Spinal cord (tissue), 10 donors: ENCODE data around the gene LBH. TPM values are rescaled to one million over a fixed set of nuclear protein-coding genes. Genes with fewer than 3 reads are reported as not detected.

Experiments
- DNase-seq, 6 donors: peaks; one replicate each; pipeline versions ENCODE4 v3.0.0 to v3.0.0-alpha.2; 2013 to 2015; ENCODE audit warnings: low spot score in 6 of 6, low read depth in 4 of 6
- H3K27ac ChIP-seq: one replicate; pipeline ENCODE4 v1.5.1; 2013; ENCODE audit warnings: low read depth, low read length, control low read depth
- H3K27me3 ChIP-seq: one replicate; pipeline ENCODE4 v1.6.1; 2013; ENCODE audit warnings: low read length; ENCODE audit not compliant: control insufficient read depth, insufficient read depth
- H3K36me3 ChIP-seq: one replicate; pipeline ENCODE4 v1.6.1; 2013; ENCODE audit warnings: low read length; ENCODE audit not compliant: control insufficient read depth, insufficient read depth
- H3K4me1 ChIP-seq: one replicate; pipeline ENCODE4 v1.6.1; 2013; ENCODE audit warnings: low read length; ENCODE audit not compliant: control insufficient read depth, insufficient read depth
- H3K4me3 ChIP-seq: one replicate; pipeline ENCODE4 v1.5.1; 2013; ENCODE audit warnings: low read depth, low read length, control low read depth
- H3K9me3 ChIP-seq: one replicate; pipeline ENCODE4 v1.6.1; 2013; ENCODE audit warnings: low read length; ENCODE audit not compliant: control insufficient read depth, insufficient read depth
- WGBS: methylation state at CpG from one replicate; pipeline ENCODE4 v1.1.5; 2013; ENCODE audit warnings: missing lambda C conversion rate; ENCODE audit not compliant: insufficient coverage; 5-methylcytosine and 5-hydroxymethylcytosine counted together
- polyA plus RNA-seq, 2 donors: library from polyadenylated mRNA; unstranded; fragments of 120-200 nt; gene quantifications; one replicate each; pipeline ENCODE4 v1.2.1, GENCODE V29; 2013; ENCODE audit not compliant: insufficient read length in 2 of 2
- total RNA-seq, 2 donors: library from RNA; depleted of rRNA in 1 of 2; stranded (reverse); fragments of 120-200 nt in 1 of 2; fragments of >200 nt in 1 of 2; gene quantifications; one replicate each; pipeline versions ENCODE4 v1.2.3 to v1.2.4, GENCODE V29; 2013 to 2014
- donor health status: healthy.

LBH gene
- total and polyA plus RNA-seq, 4 donors: 34.3 to 54.4 (median 43.8) TPM

DNA sequence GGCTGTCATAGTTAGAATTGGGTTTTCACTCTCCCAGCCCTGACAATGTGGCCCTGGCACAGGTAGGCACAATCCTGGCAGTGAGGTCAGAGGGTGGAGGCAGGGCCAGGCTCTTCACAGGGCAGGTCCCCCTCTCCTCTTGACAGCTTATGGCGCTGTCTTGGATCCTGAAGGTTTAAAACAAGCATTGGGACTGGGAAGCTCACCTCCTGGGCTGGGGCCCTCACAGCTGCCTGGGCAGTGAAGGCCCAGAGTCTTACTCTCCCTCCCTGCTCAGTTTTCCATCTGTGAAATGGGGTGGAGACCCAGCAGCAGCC is 23.3 kb downstream of the LBH start:
- H3K27ac ChIP-seq: no peak overlapping the region
- peaks cover 26% of the 10 kb centered on the region for H3K4me1 ChIP-seq
- no peaks in the 10 kb centered on the region for H3K27me3 ChIP-seq
- no peak overlapping the region for H3K4me3 ChIP-seq
- no peak for DNase-seq
- no peaks in the 10 kb centered on the region for H3K9me3 ChIP-seq
- WGBS: 100% methylated on average over 1 of the region's 1 CpG
- peaks cover 26% of the 10 kb centered on the region for H3K36me3 ChIP-seq

DNA sequence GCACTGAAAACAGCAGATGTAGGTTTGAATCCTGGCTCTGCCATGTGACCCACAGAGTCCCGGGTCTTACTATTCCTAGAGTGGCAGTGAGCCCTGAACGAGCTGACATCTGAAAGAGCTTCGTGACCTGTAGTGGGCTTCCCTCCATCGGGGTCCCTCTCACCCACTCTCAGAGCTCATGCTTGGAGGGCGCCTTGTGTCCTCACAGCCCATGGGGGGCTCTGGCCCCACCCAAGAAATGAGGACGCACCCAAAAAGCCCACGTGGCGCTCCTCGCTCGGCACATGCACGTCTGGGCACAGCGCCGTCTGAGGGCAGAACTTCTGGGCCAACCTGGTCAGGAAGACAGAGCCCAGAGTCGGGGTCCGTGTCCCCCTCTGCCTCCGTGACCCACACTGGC is 23.7 kb downstream of the LBH start:
- Histone ChIP-seq H3K4me3 (no peak overlapping the region), H3K36me3 (peaks cover 26% of the 10 kb centered on the region), H3K27me3 (no peaks in the 10 kb centered on the region), H3K9me3 (no peaks in the 10 kb centered on the region), H3K4me1 (peaks cover 22% of the 10 kb centered on the region), H3K27ac (no peak overlapping the region)
- 93% methylated on average over 16 of the region's 16 CpGs for WGBS
- DNase-seq: no peak

DNA sequence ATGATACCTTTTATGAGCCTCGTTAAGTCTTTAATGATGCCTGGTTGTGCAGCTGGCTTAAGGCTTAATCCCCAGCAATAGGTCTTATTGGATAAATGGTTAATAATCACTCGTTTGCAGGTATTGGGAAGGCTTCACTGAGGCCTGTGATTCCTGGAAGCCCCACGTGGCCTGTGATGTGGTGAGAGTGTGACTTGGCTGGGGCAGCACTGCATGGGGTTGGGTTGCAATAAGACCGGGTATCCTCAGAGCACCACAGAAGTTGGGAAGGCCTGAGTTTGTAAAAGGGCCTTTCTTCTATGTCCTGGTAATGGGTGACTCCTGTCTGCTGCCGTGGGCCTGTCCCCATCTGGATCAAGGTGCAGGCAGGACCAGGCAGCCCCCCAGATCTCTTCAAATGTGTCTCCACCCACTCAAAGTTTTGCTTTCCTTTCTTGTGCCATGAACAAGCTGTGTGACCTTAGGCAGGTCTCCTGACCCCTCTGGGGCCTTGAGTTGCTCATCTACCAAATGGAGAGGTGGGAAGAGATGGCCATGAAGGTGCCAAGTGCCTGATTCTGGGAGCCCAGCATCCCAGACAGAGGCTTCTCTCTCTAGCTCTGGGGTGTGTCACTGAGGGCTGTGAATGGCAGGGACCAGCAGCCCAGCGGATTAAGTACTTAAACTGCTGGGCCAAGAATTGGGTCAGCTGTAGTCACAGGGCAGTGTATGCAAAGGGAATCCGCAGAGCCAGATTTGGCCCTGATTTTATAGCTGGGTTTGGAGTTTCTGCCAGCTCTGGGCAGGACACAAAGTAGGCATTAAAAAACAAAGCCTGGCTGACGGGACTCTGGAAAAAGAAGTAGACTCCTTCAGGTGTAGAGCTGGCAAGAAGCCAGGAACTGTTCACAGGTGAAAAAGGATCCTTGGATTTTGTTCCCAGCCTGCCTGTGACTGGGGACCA is 24.4 kb downstream of the LBH start:
- no peaks in the 10 kb centered on the region for H3K27me3 ChIP-seq
- H3K9me3 ChIP-seq: no peaks in the 10 kb centered on the region
- no peak for DNase-seq
- H3K27ac ChIP-seq: no peak overlapping the region
- WGBS: 75% methylated on average over 8 of the region's 8 CpGs
- peaks cover 26% of the 10 kb centered on the region for H3K36me3 ChIP-seq
- peaks cover 16% of the 10 kb centered on the region for H3K4me1 ChIP-seq
- no peak overlapping the region for H3K4me3 ChIP-seq

DNA sequence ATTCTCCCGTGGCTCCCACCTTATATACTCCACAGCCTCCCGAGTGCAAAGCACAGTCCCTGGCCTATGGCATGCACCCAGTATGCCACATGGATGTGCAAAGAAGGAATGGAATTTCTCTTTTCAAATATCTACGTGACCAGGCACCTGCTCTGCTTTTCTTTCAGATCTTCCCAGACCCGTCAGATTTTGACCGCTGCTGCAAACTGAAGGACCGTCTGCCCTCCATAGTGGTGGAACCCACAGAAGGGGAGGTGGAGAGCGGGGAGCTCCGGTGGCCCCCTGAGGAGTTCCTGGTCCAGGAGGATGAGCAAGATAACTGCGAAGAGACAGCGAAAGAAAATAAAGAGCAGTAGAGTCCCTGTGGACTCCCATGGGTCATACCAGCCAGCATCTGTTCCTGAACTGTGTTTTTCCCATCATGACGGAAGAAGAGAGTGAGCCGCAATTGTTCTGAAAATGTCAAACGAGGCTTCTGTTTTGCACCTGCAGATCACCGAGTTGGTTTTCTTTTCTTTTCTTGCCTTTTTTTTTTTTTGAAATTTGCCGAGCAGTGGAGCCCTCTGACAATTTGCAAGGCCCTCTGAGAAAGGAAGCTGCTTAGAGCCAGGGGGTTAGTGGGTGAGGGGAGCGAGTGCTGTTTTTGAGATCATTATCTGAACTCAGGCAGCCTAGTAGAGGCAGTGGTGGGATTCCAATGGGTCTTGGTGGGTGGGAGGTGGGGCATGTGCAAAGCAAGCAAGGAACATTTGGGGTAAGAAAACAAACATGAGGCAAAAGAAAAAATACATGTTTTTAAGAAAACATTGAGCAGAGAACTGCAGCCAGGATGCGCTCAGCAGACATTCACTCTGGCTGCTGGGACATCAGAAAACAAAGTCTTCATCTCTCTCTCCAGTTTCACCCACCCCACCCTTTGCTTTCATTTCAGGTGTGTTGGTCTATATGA is 26.2 kb downstream of the LBH start:
- Histone ChIP-seq H3K4me1 (peaks cover 16% of the 10 kb centered on the region), H3K4me3 (no peak overlapping the region), H3K36me3 (peaks cover 26% of the 10 kb centered on the region), H3K27me3 (no peaks in the 10 kb centered on the region), H3K27ac (no peak overlapping the region), H3K9me3 (peaks cover under 1% of the 10 kb centered on the region)
- WGBS: 71% methylated on average over 12 of the region's 17 CpGs
- no peak for DNase-seq

DNA sequence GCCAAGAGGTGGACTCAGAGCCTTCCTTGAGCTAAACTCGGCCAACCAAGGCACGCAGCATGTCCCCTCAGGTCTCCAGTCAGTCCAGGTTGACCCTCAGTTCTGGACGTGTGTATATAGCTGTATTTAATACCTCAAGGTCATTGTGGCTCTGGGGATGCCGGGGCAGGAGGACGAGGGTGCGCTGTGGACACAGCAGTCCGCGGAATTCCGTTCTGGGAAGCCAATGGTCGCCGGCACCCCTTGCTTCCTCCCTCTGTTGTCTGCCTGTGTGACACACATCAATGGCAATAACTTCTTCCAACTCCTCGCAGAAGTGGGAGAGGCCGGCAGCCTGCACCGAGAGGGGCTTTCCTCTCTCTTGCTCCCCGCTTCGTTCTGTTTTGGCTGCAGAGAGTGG is 27.7 kb downstream of the LBH start:
- no peak overlapping the region for H3K27ac ChIP-seq

DNA sequence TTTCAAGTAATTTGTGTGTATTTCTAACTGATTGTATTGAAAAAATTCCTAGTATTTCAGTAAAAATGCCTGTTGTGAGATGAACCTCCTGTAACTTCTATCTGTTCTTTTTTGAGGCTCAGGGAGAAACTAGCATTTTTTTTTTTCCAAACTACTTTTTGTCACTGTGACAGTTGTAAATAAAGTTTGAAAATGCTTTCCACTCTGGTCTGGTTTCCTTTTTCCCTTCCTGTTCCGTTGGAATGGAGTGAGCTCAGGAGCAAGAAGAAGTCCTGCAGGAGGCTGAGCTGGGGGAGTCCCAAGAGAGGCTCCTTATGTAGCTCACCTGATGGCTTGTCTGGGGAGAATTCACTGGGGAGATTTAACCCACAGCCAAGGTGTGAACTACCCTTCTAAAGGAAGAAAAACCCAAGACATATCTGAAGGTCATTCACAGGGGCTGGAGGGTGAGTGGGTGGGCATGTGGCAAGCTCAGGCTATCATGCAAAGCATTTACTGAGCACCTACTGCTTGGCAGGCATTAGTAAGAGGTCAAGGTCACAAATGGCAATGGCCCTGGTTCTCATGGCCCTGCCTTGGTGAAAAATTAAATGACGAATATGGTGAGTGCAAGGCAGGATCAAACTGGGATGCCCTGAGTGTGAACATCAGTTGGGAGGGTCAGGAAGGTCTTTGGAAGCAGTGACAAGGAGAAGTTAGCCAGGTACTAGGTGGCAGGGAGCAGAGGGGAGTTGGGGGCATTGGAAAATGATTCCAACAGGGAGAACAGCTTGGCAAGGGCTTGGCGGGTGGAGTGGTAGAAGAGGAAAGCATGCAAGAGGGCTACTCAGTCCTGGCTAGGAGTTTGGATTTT is 28.7 kb downstream of the LBH start:
- no peak overlapping the region for H3K27ac ChIP-seq
- DNase-seq: no peak
- 74% methylated on average over 3 of the region's 3 CpGs for WGBS
- no peak overlapping the region for H3K4me3 ChIP-seq
- peaks cover 8% of the 10 kb centered on the region for H3K4me1 ChIP-seq
- H3K9me3 ChIP-seq: peaks cover 2% of the 10 kb centered on the region
- peaks cover 22% of the 10 kb centered on the region for H3K36me3 ChIP-seq
- no peaks in the 10 kb centered on the region for H3K27me3 ChIP-seq

More for the DNA sequence above, 27.7 kb downstream of the LBH start:
- H3K4me1 ChIP-seq: peaks cover 10% of the 10 kb centered on the region
- H3K4me3 ChIP-seq: no peak overlapping the region
- peaks cover 26% of the 10 kb centered on the region for H3K36me3 ChIP-seq
- 90% methylated on average over 16 of the region's 16 CpGs for WGBS
- H3K9me3 ChIP-seq: peaks cover 2% of the 10 kb centered on the region
- no peak for DNase-seq
- no peaks in the 10 kb centered on the region for H3K27me3 ChIP-seq

DNA sequence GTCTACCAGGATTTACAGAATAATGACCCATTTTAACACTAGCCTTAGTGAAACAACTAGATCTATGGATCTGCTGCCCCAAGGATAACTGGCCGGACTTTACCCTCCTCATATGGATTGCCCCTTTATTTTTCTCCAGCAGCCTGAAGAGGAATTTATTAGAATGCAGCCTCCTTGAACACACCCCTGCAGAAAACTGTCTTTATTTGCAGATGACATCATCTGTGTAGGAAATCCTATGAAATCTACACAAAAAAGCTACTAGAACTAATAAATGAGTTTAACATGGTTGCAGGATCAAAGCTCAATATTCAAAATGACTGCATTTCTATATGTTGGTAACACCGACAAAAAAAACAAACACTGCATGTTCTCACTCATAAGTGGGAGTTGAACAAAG is 29.6 kb downstream of the LBH start:
- Histone ChIP-seq H3K9me3 (peaks cover 2% of the 10 kb centered on the region), H3K4me3 (no peak overlapping the region), H3K4me1 (peaks cover 4% of the 10 kb centered on the region), H3K27ac (no peak overlapping the region), H3K27me3 (no peaks in the 10 kb centered on the region), H3K36me3 (peaks cover 20% of the 10 kb centered on the region)
- no CpG with 5 or more reads among the region's 2 CpGs for WGBS
- no peak for DNase-seq

DNA sequence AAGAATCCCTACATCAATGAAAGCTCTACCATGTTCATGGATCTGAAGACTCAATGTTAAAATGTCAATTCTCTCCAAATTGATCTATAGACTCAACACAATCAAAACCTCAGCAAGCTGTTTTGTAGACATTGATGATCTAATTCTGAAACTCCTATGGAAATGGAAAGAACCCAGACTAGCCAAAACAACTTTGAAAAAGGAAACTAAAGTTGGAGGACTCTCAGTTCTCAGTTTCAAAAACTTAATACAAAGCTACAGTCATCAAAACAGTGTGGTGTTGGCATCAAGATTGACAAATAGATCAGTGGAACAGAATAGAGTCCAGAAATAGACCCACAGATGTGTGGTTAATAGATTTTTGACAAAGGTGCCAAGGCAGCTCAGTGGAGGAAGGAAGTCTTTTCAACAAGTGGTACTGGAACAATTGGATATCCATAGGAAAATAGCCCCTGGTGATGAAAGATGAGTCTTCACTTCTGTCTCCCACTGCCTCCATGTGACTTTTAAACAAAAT is 30.4 kb downstream of the LBH start:
- peaks cover 2% of the 10 kb centered on the region for H3K9me3 ChIP-seq
- no peak overlapping the region for H3K4me3 ChIP-seq
- DNase-seq: no peak
- H3K27ac ChIP-seq: no peak overlapping the region
- peaks cover 6% of the 10 kb centered on the region for H3K4me1 ChIP-seq
- no peaks in the 10 kb centered on the region for H3K27me3 ChIP-seq
- H3K36me3 ChIP-seq: peaks cover 20% of the 10 kb centered on the region

DNA sequence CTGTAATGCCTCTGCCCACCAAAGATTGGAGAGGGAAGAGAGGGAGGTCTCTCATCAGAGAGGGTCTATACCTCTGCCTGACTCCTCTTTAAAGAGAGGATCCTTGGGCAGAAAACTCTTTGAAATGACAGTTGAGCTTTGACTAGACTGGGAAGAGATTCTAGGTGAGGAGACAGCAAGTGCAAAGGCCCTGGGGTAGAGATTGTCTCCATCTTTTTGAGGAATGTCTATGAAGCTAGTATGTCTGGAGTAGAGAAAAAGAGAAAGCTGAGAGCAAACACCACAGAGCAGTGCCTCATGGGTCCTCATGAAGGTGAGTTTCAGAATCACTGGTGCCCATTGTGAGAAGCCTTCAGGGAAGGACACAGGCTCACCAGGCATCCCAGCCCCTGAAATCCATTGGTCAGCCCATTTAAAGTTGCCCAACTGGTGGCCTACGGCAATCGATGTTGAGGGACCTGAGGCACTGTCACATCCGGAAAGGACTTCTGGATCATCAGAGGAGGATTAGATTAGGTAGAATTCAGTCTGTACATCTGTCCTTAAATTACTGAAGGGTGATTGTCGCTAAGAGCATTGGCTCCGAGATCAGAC is 31.5 kb downstream of the LBH start:
- WGBS: 100% methylated on average over 2 of the region's 5 CpGs
- DNase-seq: no peak

More for the DNA sequence above, 31.5 kb downstream of the LBH start:
- no peaks in the 10 kb centered on the region for H3K27me3 ChIP-seq
- peaks cover 2% of the 10 kb centered on the region for H3K4me1 ChIP-seq
- peaks cover 2% of the 10 kb centered on the region for H3K9me3 ChIP-seq
- peaks cover 14% of the 10 kb centered on the region for H3K36me3 ChIP-seq
- no peak overlapping the region for H3K4me3 ChIP-seq
- H3K27ac ChIP-seq: no peak overlapping the region
